Liver (tissue), 3 donors: ENCODE data around the gene ALDOA.

Source experiments
- ATF3 ChIP-seq: IDR thresholded peaks from 2 replicates; pipeline ENCODE4 v1.6.1; 2016; ENCODE audit warnings: antibody characterized with exemption
- CTCF ChIP-seq: fragments of 150-350 bp; IDR thresholded peaks from 2 replicates; pipeline ENCODE4 v1.5.1; 2017; ENCODE audit warnings: improper control_type of control experiment, low read depth, low read length; ENCODE audit not compliant: missing input control
- EGR1 ChIP-seq, 2 donors: IDR thresholded peaks; 2 replicates each; pipeline ENCODE4 v1.6.1; 2016 to 2018; ENCODE audit warnings: antibody characterized with exemption in 2 of 2, low read depth in 2 of 2
- FOXA1 ChIP-seq: IDR thresholded peaks from 2 replicates; pipeline ENCODE4 v1.6.1; 2016; ENCODE audit warnings: antibody characterized with exemption
- GABPA ChIP-seq, 2 donors: IDR thresholded peaks in 1 of 2; conservative IDR thresholded peaks in 1 of 2; 2 replicates each; pipeline ENCODE4 v1.6.1; 2016; ENCODE audit warnings: antibody characterized with exemption in 2 of 2, mild to moderate bottlenecking in 1 of 2, moderate library complexity in 1 of 2
- JUND ChIP-seq, 2 donors: IDR thresholded peaks; 2 replicates each; pipeline ENCODE4 v1.6.1; 2016; ENCODE audit warnings: antibody characterized with exemption in 2 of 2
- MAX ChIP-seq: IDR thresholded peaks from 2 replicates; pipeline ENCODE4 v1.6.1; 2016; ENCODE audit warnings: antibody characterized with exemption
- RAD21 ChIP-seq, 2 donors: IDR thresholded peaks; 2 replicates each; pipeline ENCODE4 v1.6.1; 2016; ENCODE audit warnings: antibody characterized with exemption in 2 of 2, mild to moderate bottlenecking in 2 of 2
- REST ChIP-seq: IDR thresholded peaks from 2 replicates; pipeline ENCODE4 v1.6.1; 2016; ENCODE audit warnings: antibody characterized with exemption, mild to moderate bottlenecking
- RXRA ChIP-seq, 2 donors: IDR thresholded peaks; 2 replicates each; pipeline ENCODE4 v1.6.1; 2017 to 2018; ENCODE audit warnings: antibody characterized with exemption in 2 of 2, mild to moderate bottlenecking in 1 of 2
- SP1 ChIP-seq: IDR thresholded peaks from 2 replicates; pipeline ENCODE4 v1.6.1; 2018; ENCODE audit warnings: antibody characterized with exemption, mild to moderate bottlenecking
- TAF1 ChIP-seq: conservative IDR thresholded peaks from 2 replicates; pipeline ENCODE4 v1.6.1; 2016; ENCODE audit warnings: antibody characterized with exemption, mild to moderate bottlenecking
- donor health status: healthy.
- donor health status: healthy.

- TF ChIP-seq MAX (no peak), REST (no peak), FOXA1 (no peak), CTCF (no peak), ATF3 (no peak), JUND (IDR thresholded peaks at IDR 0.05) (no peak), RXRA (IDR thresholded peaks at IDR 0.05) (no peak), GABPA (IDR thresholded peaks at IDR 0.05 in 1 of 2, conservative IDR thresholded peaks at IDR 0.05 in 1 of 2) (no peak), RAD21 (IDR thresholded peaks at IDR 0.05) (no peak), SP1 (no peak), EGR1 (IDR thresholded peaks at IDR 0.05; ENCODE audit: low read depth in 2 of 2) (no peak), TAF1 (no peak)
Observed at GRCh38 chr16:30022887-30023286, 42.7 kb upstream of the ALDOA start, which contains the start of gene C16orf92.
